Activated naive CD8-positive, alpha-beta T cell treated with anti-CD3 and anti-CD28 coated beads, Interleukin-2, amount 50 U/mL, for 24 hours (primary cell): ENCODE data around the gene GNAI2.

Experiments used
- ATAC-seq: fragments of 150-1000 bp; cut with Tn5 transposase; one replicate; pipeline ENCODE4 v1.10.0; 2021
- DNase-seq: peaks from one replicate; pipeline ENCODE4 v3.0.0; 2021
- H3K27ac Mint-ChIP-seq: one replicate; pipeline ENCODE4 v1.8.0; 2021; ENCODE audit warnings: mild to moderate bottlenecking, mixed read lengths
- H3K27me3 Mint-ChIP-seq: one replicate; pipeline ENCODE4 v1.8.0; 2021; ENCODE audit warnings: mixed read lengths
- H3K36me3 Mint-ChIP-seq: one replicate; pipeline ENCODE4 v1.8.0; 2021; ENCODE audit warnings: low read depth, mixed read lengths
- H3K4me1 Mint-ChIP-seq: one replicate; pipeline ENCODE4 v1.8.0; 2021; ENCODE audit warnings: mixed read lengths
- H3K4me3 Mint-ChIP-seq: one replicate; pipeline ENCODE4 v1.8.0; 2021; ENCODE audit warnings: mild to moderate bottlenecking, moderate library complexity, mixed read lengths
- H3K9me3 Mint-ChIP-seq: one replicate; pipeline ENCODE4 v1.8.0; 2021; ENCODE audit warnings: mixed read lengths

The GNAI2 gene

DNA sequence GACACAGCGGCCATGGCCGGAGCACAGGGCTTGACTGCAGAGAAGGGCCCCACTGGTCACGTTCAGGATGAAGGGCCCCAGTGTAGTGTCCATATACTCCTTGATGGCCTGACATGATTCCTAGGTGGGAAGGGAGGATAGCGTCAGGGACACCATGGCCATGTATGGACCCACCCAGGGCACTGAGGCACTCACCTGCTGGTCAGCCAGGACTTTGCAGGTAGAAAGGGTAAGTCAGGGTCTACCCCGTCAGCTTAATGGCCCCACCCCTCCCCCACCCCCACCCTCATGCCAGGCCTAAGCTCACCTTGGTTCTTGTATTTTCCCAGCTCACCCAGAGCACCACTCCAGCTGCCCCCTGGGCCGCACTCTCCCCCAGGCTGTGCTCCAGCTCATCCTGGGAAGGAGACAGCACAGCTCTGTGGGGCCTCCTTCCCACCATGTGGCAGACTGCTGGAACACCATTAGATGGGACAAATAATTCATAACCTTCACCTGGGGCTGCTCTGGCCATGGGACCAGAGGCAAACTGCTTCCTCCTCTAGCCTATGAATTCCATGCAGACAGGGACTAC lies 64.8 kb downstream of the GNAI2 start:
- Mint-ChIP-seq H3K27me3 (no peaks in the 10 kb centered on the region), H3K9me3 (no peaks in the 10 kb centered on the region), H3K4me1 (peaks cover 29% of the 10 kb centered on the region), H3K4me3 (peak overlapping the region; percentile 99), H3K27ac (peak overlapping the region; percentile 91), H3K36me3 (no peaks in the 10 kb centered on the region)
- DNase-seq, result no peak
- ATAC-seq, result no peak

- Mint-ChIP-seq H3K27ac (no peak overlapping the region), H3K27me3 (no peaks in the 10 kb centered on the region), H3K36me3 (no peaks in the 10 kb centered on the region), H3K4me1 (peaks cover 29% of the 10 kb centered on the region), H3K4me3 (no peak overlapping the region), H3K9me3 (no peaks in the 10 kb centered on the region)
- ATAC-seq, result no peak
- no peak for DNase-seq
These were observed 66.3 kb downstream of the GNAI2 start for GRCh38 chr3:50302095-50303012.

- H3K36me3 Mint-ChIP-seq, result no peaks in the 10 kb centered on the region
- peaks cover 24% of the 10 kb centered on the region for H3K4me1 Mint-ChIP-seq
- no peak within 1 kb of the TSS for H3K27ac Mint-ChIP-seq
- no peaks in the 10 kb centered on the region for H3K9me3 Mint-ChIP-seq
- H3K4me3 Mint-ChIP-seq, result no peak within 1 kb of the TSS
- no peaks in the 10 kb centered on the region for H3K27me3 Mint-ChIP-seq
- ATAC-seq (no peak), DNase-seq (peak; percentile 3)
These were observed 67.2 kb downstream of the GNAI2 start, which contains the start of gene HYAL1 for GRCh38 chr3:50303013-50303815. Gene HYAL1, minus strand, starts transcription at chr3:50303574. Its CDS starts 618 bp downstream, at chr3:50302956.

DNA sequence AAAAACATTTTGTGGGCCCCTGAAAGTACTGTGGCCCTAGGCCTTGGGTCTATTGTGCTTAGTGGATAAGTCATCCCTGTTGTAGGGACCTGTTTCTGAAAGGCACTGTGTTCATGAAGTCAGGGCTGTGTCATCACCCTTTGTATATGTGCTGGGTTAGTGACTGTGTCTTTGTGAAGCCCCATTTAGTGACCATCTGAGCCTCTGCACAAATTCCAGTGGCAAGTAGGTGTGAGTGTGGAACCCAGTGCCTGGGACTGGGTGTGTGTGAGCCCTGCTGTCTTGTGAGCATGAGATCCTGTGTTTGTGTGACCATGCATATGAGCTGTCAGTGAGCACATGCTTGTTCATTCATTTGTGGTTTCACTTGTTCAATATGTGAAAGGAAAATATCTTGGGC lies 68.6 kb downstream of the GNAI2 start:
- no peaks in the 10 kb centered on the region for H3K9me3 Mint-ChIP-seq

More for the DNA sequence above, 68.6 kb downstream of the GNAI2 start:
- peaks cover 19% of the 10 kb centered on the region for H3K4me1 Mint-ChIP-seq
- DNase-seq, result peak; percentile 2
- no peak overlapping the region for H3K4me3 Mint-ChIP-seq
- H3K27ac Mint-ChIP-seq, result no peak overlapping the region
- H3K27me3 Mint-ChIP-seq, result no peaks in the 10 kb centered on the region
- peaks cover 5% of the 10 kb centered on the region for H3K36me3 Mint-ChIP-seq
- peak; percentile 48 for ATAC-seq
